ENCODE measurements around the gene MTG1. TPM values are rescaled to one million over a fixed set of nuclear protein-coding genes. Genes with fewer than 3 reads are reported as not detected.

Gene MTG1
- 10 to 100 TPM; 47.7 to 56.1 TPM for total RNA-seq

- Mint-ChIP-seq H3K4me3 (peak within 1 kb of the TSS; percentile 91), H3K27ac (peak within 1 kb of the TSS; percentile 92), H3K27me3 (no peaks in the 10 kb centered on the region), H3K9me3 (no peaks in the 10 kb centered on the region), H3K36me3 (ENCODE audit: low read depth) (peaks cover 23% of the 10 kb centered on the region), H3K4me1 (peaks cover 56% of the 10 kb centered on the region)
- DNase-seq: peak; percentile 92
- CTCF ChIA-PET: no interaction called here
- POLR2A ChIA-PET: no interaction called here
Measured at GRCh38 chr10:133394064-133394663, at the start of gene MTG1. TSS of gene MTG1 (plus strand) at chr10:133394157. CDS start at chr10:133394221, 64 bp downstream.

GRCh38 chr10:133344236-133344635 is 49.7 kb upstream of the MTG1 start:
- H3K4me1 Mint-ChIP-seq: peaks cover 5% of the 10 kb centered on the region
- ChIA-PET POLR2A (no interaction called here), CTCF (interaction anchor here (1.6 kb wide), 1 partner anchor 14 kb away, joined by 3 read pairs; no protein-coding TSS in a partner anchor)
- no peak for DNase-seq
- no peaks in the 10 kb centered on the region for H3K9me3 Mint-ChIP-seq
- peaks cover 28% of the 10 kb centered on the region for H3K27me3 Mint-ChIP-seq
- H3K27ac Mint-ChIP-seq: no peak overlapping the region
- H3K4me3 Mint-ChIP-seq: no peak overlapping the region
- H3K36me3 Mint-ChIP-seq (ENCODE audit: low read depth): no peaks in the 10 kb centered on the region

GRCh38 chr10:133346413-133346812 is 47.5 kb upstream of the MTG1 start:
- H3K4me1 Mint-ChIP-seq: peaks cover 6% of the 10 kb centered on the region
- no peak overlapping the region for H3K4me3 Mint-ChIP-seq
- no peaks in the 10 kb centered on the region for H3K9me3 Mint-ChIP-seq
- no peak for DNase-seq
- ChIA-PET POLR2A (no interaction called here), CTCF (interaction anchor here (3.9 kb wide), 1 partner anchor 17 kb away, joined by 19 read pairs; no protein-coding TSS in a partner anchor)
- no peak overlapping the region for H3K27ac Mint-ChIP-seq
- peaks cover 24% of the 10 kb centered on the region for H3K27me3 Mint-ChIP-seq
- H3K36me3 Mint-ChIP-seq (ENCODE audit: low read depth): no peaks in the 10 kb centered on the region

GRCh38 chr10:133347710-133348517 is 46.0 kb upstream of the MTG1 start:
- CTCF ChIA-PET: interaction anchor here (0.7 to 3.9 kb wide), 2 partner anchors 19 to 71 kb away, joined by 3 to 19 read pairs; no protein-coding TSS in a partner anchor
- POLR2A ChIA-PET: no interaction called here
- H3K27me3 Mint-ChIP-seq: peaks cover 16% of the 10 kb centered on the region
- H3K27ac Mint-ChIP-seq: no peak overlapping the region
- no peaks in the 10 kb centered on the region for H3K9me3 Mint-ChIP-seq
- no peak overlapping the region for H3K4me3 Mint-ChIP-seq
- peaks cover 6% of the 10 kb centered on the region for H3K4me1 Mint-ChIP-seq
- no peak for DNase-seq
- H3K36me3 Mint-ChIP-seq (ENCODE audit: low read depth): no peaks in the 10 kb centered on the region

GRCh38 chr10:133349160-133349568 is 44.8 kb upstream of the MTG1 start:
- ChIA-PET CTCF (no interaction called here), POLR2A (no interaction called here)
- Mint-ChIP-seq H3K4me3 (no peak overlapping the region), H3K27me3 (peaks cover 10% of the 10 kb centered on the region), H3K9me3 (no peaks in the 10 kb centered on the region), H3K4me1 (peaks cover 2% of the 10 kb centered on the region), H3K27ac (no peak overlapping the region), H3K36me3 (ENCODE audit: low read depth) (no peaks in the 10 kb centered on the region)
- no peak for DNase-seq

- peaks cover 10% of the 10 kb centered on the region for H3K27me3 Mint-ChIP-seq
- DNase-seq: no peak
- H3K27ac Mint-ChIP-seq: no peak overlapping the region
- POLR2A ChIA-PET: no interaction called here
- H3K4me1 Mint-ChIP-seq: peaks cover 2% of the 10 kb centered on the region
- CTCF ChIA-PET: no interaction called here
- no peak overlapping the region for H3K4me3 Mint-ChIP-seq
- H3K9me3 Mint-ChIP-seq: no peaks in the 10 kb centered on the region
- H3K36me3 Mint-ChIP-seq (ENCODE audit: low read depth): no peaks in the 10 kb centered on the region
Measured at GRCh38 chr10:133349577-133350011, 44.4 kb upstream of the MTG1 start.

GRCh38 chr10:133350283-133350949 is 43.5 kb upstream of the MTG1 start:
- DNase-seq: no peak
- Mint-ChIP-seq H3K4me3 (no peak overlapping the region), H3K36me3 (ENCODE audit: low read depth) (no peaks in the 10 kb centered on the region), H3K9me3 (no peaks in the 10 kb centered on the region), H3K27me3 (peaks cover 5% of the 10 kb centered on the region), H3K27ac (no peak overlapping the region), H3K4me1 (peaks cover 2% of the 10 kb centered on the region)
- ChIA-PET CTCF (no interaction called here), POLR2A (no interaction called here)

- H3K9me3 Mint-ChIP-seq: no peaks in the 10 kb centered on the region
- peaks cover 2% of the 10 kb centered on the region for H3K4me1 Mint-ChIP-seq
- H3K27ac Mint-ChIP-seq: no peak overlapping the region
- peaks cover 3% of the 10 kb centered on the region for H3K27me3 Mint-ChIP-seq
- H3K4me3 Mint-ChIP-seq: no peak overlapping the region
- ChIA-PET POLR2A (no interaction called here), CTCF (no interaction called here)
- H3K36me3 Mint-ChIP-seq (ENCODE audit: low read depth): no peaks in the 10 kb centered on the region
- no peak for DNase-seq
Measured at GRCh38 chr10:133350950-133351329, 43.0 kb upstream of the MTG1 start.

- Mint-ChIP-seq H3K9me3 (no peaks in the 10 kb centered on the region), H3K27ac (no peak overlapping the region), H3K4me3 (no peak overlapping the region), H3K27me3 (peaks cover 3% of the 10 kb centered on the region), H3K4me1 (peaks cover 5% of the 10 kb centered on the region), H3K36me3 (ENCODE audit: low read depth) (no peaks in the 10 kb centered on the region)
- POLR2A ChIA-PET: no interaction called here
- CTCF ChIA-PET: no interaction called here
- no peak for DNase-seq
Measured at GRCh38 chr10:133351408-133352318, 42.3 kb upstream of the MTG1 start.

GRCh38 chr10:133353202-133353959 is 40.6 kb upstream of the MTG1 start:
- POLR2A ChIA-PET: no interaction called here
- CTCF ChIA-PET: interaction anchor here (0.9 kb wide), 1 partner anchor 24 kb away, joined by 4 read pairs; no protein-coding TSS in a partner anchor
- peaks cover 3% of the 10 kb centered on the region for H3K27me3 Mint-ChIP-seq
- peaks cover 5% of the 10 kb centered on the region for H3K4me1 Mint-ChIP-seq
- no peaks in the 10 kb centered on the region for H3K9me3 Mint-ChIP-seq
- H3K36me3 Mint-ChIP-seq (ENCODE audit: low read depth): no peaks in the 10 kb centered on the region
- DNase-seq: no peak
- H3K27ac Mint-ChIP-seq: no peak overlapping the region
- no peak overlapping the region for H3K4me3 Mint-ChIP-seq

GRCh38 chr10:133353988-133354605 is 39.9 kb upstream of the MTG1 start:
- DNase-seq: no peak
- ChIA-PET POLR2A (no interaction called here), CTCF (interaction anchor here (0.9 kb wide), 1 partner anchor 24 kb away, joined by 4 read pairs; no protein-coding TSS in a partner anchor)
- Mint-ChIP-seq H3K36me3 (ENCODE audit: low read depth) (no peaks in the 10 kb centered on the region), H3K27me3 (peaks cover 2% of the 10 kb centered on the region), H3K27ac (no peak overlapping the region), H3K4me3 (no peak overlapping the region), H3K9me3 (no peaks in the 10 kb centered on the region), H3K4me1 (peaks cover 5% of the 10 kb centered on the region)
